CD4-positive, alpha-beta T cell treated with Interleukin-21 for 1 hour (primary cell): ENCODE data around the gene KLK3.

ENCODE experiments used
- DNase-seq: peaks from one replicate; pipeline ENCODE4 v3.0.0-alpha.2; 2020

The KLK3 gene

DNA sequence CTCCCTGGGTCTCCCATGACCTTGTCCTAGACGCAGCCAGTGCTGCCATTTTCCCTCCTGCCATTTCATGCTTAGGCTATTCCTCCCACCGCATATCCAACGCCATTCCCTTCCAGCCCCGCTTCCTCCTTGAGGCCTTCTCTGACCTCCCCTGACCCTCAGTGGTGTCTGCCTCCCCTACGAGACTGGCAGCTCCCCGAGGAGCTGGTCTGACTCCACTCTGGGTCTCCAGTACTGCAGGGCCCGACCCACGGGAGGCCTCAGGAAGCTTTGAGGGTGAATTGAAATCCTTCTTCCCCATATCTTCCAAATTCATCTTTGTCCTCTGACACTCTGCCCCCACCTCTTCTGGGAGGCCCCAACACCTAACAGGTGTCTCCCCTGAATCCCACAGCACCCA lies 22.0 kb upstream of the KLK3 start:
- DNase-seq, result no peak

GRCh38 chr19:50833117-50833801 lies 21.5 kb upstream of the KLK3 start, which contains the start of gene KLK15:
TSS of gene KLK15 (minus strand) at chr19:50833574. CDS start at chr19:50831492, 2,082 bp downstream.
- DNase-seq, result no peak

DNA sequence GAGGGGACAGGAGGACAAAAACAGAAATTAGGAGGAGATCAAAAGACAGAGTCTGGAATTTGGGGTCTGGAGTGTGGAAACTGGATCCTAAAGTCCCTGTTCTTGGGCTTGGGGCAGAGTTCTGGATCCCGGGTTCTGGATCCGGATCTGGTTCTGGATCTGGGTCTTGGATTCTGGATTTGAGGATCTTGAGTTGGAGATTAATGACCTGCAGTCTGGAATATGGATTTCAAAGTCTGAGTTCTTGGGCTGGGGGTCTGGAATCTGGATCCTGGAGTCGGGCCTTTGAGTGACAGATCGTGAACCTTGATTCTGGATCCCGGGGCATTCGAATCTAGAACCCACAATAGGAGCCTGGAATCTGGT lies 20.9 kb upstream of the KLK3 start:
- no peak for DNase-seq

- DNase-seq, result no peak
Observed at GRCh38 chr19:50835103-50835784, 19.5 kb upstream of the KLK3 start.

- DNase-seq, result peak; percentile 64
Observed at GRCh38 chr19:50835785-50836542, 18.8 kb upstream of the KLK3 start.

GRCh38 chr19:50836543-50837195 lies 18.0 kb upstream of the KLK3 start:
- no peak for DNase-seq

DNA sequence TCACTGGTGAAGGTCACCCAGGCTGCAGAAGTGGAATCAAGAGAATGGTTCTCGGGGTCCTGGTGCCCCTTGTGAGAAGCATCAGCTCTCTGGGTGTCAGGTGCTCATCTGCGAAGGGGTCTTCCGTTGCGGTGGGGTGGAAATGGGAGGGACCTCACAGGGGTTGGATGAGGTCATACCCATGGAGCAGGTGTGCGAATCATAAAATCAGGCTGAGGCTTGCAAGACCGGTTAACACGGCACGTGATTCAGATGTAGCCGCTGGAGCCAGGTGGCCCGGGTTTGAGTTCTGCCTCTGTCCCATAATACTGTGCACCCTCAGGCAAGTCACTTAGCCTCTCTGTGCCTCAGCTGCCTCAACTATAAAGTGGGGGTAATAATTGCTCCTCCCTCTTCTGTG lies 17.4 kb upstream of the KLK3 start:
- no peak for DNase-seq

- no peak for DNase-seq
Observed at GRCh38 chr19:50838239-50838638, 16.5 kb upstream of the KLK3 start.

- no peak for DNase-seq
Observed at GRCh38 chr19:50839712-50840655, 14.7 kb upstream of the KLK3 start.

GRCh38 chr19:50842130-50842529 lies 12.6 kb upstream of the KLK3 start:
- no peak for DNase-seq

- DNase-seq, result no peak
Observed at GRCh38 chr19:50843205-50843604, 11.5 kb upstream of the KLK3 start.

- no peak for DNase-seq
Observed at GRCh38 chr19:50843701-50844221, 11.0 kb upstream of the KLK3 start.

GRCh38 chr19:50844296-50844935 lies 10.3 kb upstream of the KLK3 start:
- DNase-seq, result no peak

- DNase-seq, result no peak
Observed at GRCh38 chr19:50850738-50851137, 4.0 kb upstream of the KLK3 start.

- DNase-seq, result no peak
Observed at GRCh38 chr19:50851620-50852019, 3.1 kb upstream of the KLK3 start.

DNA sequence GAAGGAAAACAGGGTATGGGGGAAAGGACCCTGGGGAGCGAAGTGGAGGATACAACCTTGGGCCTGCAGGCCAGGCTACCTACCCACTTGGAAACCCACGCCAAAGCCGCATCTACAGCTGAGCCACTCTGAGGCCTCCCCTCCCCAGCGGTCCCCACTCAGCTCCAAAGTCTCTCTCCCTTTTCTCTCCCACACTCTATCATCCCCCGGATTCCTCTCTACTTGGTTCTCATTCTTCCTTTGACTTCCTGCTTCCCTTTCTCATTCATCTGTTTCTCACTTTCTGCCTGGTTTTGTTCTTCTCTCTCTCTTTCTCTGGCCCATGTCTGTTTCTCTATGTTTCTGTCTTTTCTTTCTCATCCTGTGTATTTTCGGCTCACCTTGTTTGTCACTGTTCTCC lies 2.7 kb downstream of the KLK3 start:
- DNase-seq, result no peak

DNA sequence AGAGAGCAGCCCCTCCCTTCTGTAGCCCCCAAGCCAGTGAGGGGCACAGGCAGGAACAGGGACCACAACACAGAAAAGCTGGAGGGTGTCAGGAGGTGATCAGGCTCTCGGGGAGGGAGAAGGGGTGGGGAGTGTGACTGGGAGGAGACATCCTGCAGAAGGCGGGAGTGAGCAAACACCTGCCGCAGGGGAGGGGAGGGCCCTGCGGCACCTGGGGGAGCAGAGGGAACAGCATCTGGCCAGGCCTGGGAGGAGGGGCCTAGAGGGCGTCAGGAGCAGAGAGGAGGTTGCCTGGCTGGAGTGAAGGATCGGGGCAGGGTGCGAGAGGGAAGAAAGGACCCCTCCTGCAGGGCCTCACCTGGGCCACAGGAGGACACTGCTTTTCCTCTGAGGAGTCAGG lies 4.2 kb downstream of the KLK3 start:
- no peak for DNase-seq

- DNase-seq, result no peak
Observed at GRCh38 chr19:50859849-50860248, 5.1 kb downstream of the KLK3 start.

DNA sequence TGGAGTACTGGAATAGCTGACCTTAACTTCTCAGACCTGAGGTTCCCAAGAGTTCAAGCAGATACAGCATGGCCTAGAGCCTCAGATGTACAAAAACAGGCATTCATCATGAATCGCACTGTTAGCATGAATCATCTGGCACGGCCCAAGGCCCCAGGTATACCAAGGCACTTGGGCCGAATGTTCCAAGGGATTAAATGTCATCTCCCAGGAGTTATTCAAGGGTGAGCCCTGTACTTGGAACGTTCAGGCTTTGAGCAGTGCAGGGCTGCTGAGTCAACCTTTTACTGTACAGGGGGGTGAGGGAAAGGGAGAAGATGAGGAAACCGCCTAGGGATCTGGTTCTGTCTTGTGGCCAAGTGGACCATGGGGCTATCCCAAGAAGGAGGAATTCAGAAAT lies 6.3 kb downstream of the KLK3 start:
- DNase-seq, result no peak

- DNase-seq, result no peak
Observed at GRCh38 chr19:50861496-50862286, 7.0 kb downstream of the KLK3 start.

- no peak for DNase-seq
Observed at GRCh38 chr19:50869479-50869878, 14.8 kb downstream of the KLK3 start.
